Activated CD4-positive, alpha-beta T cell treated with anti-CD3 and anti-CD28 coated beads for 36 hours (primary cell): Measurements from ENCODE around the gene ARID3B. TPM values are rescaled to one million over a fixed set of nuclear protein-coding genes. Genes with fewer than 3 reads are reported as not detected.
"Not testable (repeated sequence)": the region's sequence is repeated elsewhere in the genome, so short reads cannot be mapped to it uniquely, and the experiment has no call there.

Source experiments
- ATAC-seq: fragments of 200-7000 bp; cut with Tn5 transposase; one replicate; pipeline ENCODE4 v1.10.0; 2021; ENCODE audit warnings: mild to moderate bottlenecking, moderate library complexity
- CTCF ChIA-PET: fragments of 350-600 bp; sonication (Branson Sonifier 250); formaldehyde crosslinking; loops from one replicate; lab custom pipeline; 2021; ENCODE audit warnings: antibody characterized with exemption; lab: Charles Lee
- POLR2A ChIA-PET: fragments of 350-600 bp; sonication (Branson Sonifier 250); formaldehyde crosslinking; loops from one replicate; lab custom pipeline; 2021; ENCODE audit warnings: antibody characterized with exemption, inconsistent platforms; lab: Charles Lee
- DNase-seq: peaks from one replicate; pipeline ENCODE4 v3.0.0-alpha.2; 2020
- H3K27ac Mint-ChIP-seq: one replicate; pipeline ENCODE4 v1.8.0; 2021; ENCODE audit warnings: mixed read lengths
- H3K27me3 Mint-ChIP-seq: one replicate; pipeline ENCODE4 v1.8.0; 2021; ENCODE audit warnings: mixed read lengths
- H3K36me3 Mint-ChIP-seq: one replicate; pipeline ENCODE4 v1.8.0; 2021; ENCODE audit warnings: low read depth, mixed read lengths
- H3K4me1 Mint-ChIP-seq: one replicate; pipeline ENCODE4 v1.8.0; 2021; ENCODE audit warnings: mixed read lengths
- H3K4me3 Mint-ChIP-seq: one replicate; pipeline ENCODE4 v1.8.0; 2021; ENCODE audit warnings: mild to moderate bottlenecking, moderate library complexity, mixed read lengths
- H3K9me3 Mint-ChIP-seq: one replicate; pipeline ENCODE4 v1.8.0; 2021; ENCODE audit warnings: low read depth, mixed read lengths
- intact Hi-C, 2 experiments: fragments of 100-400 bp; cut with DNase I in 1 of 2; cut with micrococcal nuclease in 1 of 2; formaldehyde crosslinking; loops; one replicate each; pipeline versions ENCODE4 v1.14.2 to v1.15.1; 2022 to 2024; cut with DNase I, micrococcal nuclease
- total RNA-seq, 2 experiments: library from RNA; stranded (reverse); gene quantifications; one replicate each; pipeline ENCODE4 v1.2.3, GENCODE V29; 2021

ARID3B gene
- total RNA-seq, 2 experiments from 2014 or later: 23.9 to 25.4 TPM

DNA sequence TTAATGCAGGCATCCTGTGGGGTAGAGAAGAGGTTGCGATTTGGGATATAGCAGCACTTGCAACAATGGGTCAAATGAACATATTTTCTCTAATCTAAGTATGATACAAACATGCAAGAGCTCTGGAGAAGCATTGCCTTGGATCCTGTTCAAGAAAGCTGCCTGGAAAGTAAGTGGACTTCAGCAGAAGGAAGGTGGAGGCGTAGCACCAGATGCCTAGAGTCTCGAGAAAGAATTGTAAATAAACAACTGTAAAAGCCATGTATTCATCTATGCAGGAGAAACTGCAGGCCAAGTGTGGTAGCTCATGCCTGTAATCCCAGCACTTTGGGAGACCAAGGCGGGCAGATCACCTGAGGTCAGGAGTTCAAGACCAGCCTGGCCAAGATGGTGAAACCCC, 27.0 kb upstream of the ARID3B start:
- ATAC-seq, H3K9me3 Mint-ChIP-seq, intact Hi-C loops, H3K4me1 Mint-ChIP-seq, H3K27me3 Mint-ChIP-seq, CTCF ChIA-PET, POLR2A ChIA-PET, H3K4me3 Mint-ChIP-seq, H3K27ac Mint-ChIP-seq, H3K36me3 Mint-ChIP-seq, DNase-seq: not testable (repeated sequence)

DNA sequence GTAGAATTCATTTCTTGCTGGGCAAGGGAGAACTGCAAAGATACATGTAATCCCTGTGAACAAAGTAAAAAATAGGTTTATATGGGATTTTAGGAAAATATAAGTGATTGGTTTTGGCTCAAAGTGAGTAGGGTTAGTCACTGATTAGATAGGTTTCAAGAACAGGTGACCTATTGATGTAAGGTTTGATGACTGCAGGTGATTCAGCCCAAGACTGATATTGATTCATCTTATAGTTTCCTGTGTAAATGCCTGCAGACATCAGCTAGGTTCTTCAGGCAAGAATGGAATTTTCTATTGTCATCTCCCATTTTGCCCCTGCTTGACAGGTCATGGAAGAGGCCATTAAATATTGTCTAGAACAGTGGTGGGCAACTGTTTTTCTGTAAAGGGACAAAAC, 23.9 kb upstream of the ARID3B start:
- no peak overlapping the region for H3K27ac Mint-ChIP-seq
- no peak for ATAC-seq
- DNase-seq: no peak
- no peaks in the 10 kb centered on the region for H3K9me3 Mint-ChIP-seq
- H3K4me3 Mint-ChIP-seq: no peak overlapping the region
- no peaks in the 10 kb centered on the region for H3K36me3 Mint-ChIP-seq
- H3K4me1 Mint-ChIP-seq: peaks cover 2% of the 10 kb centered on the region
- ChIA-PET POLR2A (no interaction called here), CTCF (no interaction called here)
- intact Hi-C loops: no loop called here
- H3K27me3 Mint-ChIP-seq: no peaks in the 10 kb centered on the region

DNA sequence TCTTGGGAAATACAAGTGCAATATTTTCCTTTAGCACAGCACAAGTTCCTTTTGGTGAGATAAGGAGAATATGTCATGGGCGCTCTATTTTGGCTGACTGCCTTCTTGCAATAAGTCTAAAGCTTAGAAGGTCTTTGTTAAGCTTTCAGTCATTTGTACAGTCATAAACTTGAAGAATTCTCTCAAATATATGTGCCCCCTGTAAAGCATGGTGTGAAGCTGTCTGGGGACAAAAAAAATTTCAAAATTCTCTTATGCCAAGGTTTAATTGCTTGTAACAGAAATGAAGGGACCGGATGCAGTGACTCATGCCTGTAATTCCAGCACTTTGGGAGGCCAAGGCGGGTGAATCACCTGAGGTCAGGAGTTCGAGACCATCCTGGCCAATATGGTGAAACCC, 21.7 kb upstream of the ARID3B start:
- Mint-ChIP-seq H3K4me1 (peaks cover 2% of the 10 kb centered on the region), H3K9me3 (no peaks in the 10 kb centered on the region), H3K27me3 (no peaks in the 10 kb centered on the region), H3K27ac (no peak overlapping the region), H3K4me3 (no peak overlapping the region), H3K36me3 (no peaks in the 10 kb centered on the region)
- ChIA-PET POLR2A (no interaction called here), CTCF (interaction anchor here (1.1 kb wide), 1 partner anchor 81 kb away, joined by 3 read pairs; no protein-coding TSS in a partner anchor)
- intact Hi-C loops: no loop called here
- ATAC-seq (no peak), DNase-seq (no peak)

DNA sequence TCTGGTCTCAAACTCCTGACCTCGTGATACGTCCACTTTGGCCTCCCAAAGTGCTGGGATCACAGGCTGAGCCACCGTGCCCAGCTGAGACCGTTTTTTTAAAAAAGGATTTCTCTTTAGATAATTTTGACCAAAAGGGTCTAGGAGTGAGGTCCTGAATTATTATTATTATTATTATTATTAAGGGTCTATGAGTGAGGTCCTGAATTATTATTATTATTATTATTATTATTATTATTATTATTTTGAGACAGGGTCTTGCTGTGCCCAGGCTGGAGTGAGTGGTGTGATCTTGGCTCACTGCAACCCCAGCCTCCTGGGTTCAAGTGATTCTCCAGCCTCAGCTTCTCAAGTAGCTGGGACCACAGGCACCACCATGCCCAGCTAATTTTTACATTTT, 20.6 kb upstream of the ARID3B start:
- ChIA-PET CTCF (interaction anchor here (0.8 kb wide), 1 partner anchor 145 kb away, joined by 3 read pairs; no protein-coding TSS in a partner anchor), POLR2A (interaction anchor here (0.6 kb wide), 1 partner anchor 39 kb away, joined by 3 read pairs; no protein-coding TSS in a partner anchor)
- intact Hi-C loops: no loop called here
- no peaks in the 10 kb centered on the region for H3K27me3 Mint-ChIP-seq
- no peaks in the 10 kb centered on the region for H3K9me3 Mint-ChIP-seq
- DNase-seq (no peak), ATAC-seq (no peak)
- peaks cover 2% of the 10 kb centered on the region for H3K4me1 Mint-ChIP-seq
- no peak overlapping the region for H3K27ac Mint-ChIP-seq
- no peak overlapping the region for H3K4me3 Mint-ChIP-seq
- H3K36me3 Mint-ChIP-seq: no peaks in the 10 kb centered on the region

DNA sequence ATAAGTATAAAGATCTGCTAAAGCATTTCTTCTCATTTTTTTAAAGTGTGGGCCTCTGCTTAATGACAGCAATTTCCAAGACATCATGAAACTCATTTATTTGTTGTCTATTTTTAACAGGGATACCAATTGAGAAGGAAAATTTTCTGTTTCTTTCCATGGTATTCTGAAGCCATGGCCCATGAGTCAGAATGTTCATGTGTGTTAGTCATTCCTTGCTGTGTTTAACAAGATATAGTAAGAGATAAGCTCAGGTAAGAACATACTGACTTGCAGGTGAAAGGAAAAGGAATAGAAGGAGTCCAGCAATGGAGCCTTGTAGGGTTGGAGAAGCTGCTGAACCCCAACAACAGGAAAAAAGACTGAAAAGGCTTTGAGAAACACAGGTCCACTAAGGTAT, 17.0 kb upstream of the ARID3B start:
- no peak overlapping the region for H3K27ac Mint-ChIP-seq
- H3K9me3 Mint-ChIP-seq: no peaks in the 10 kb centered on the region
- ATAC-seq: no peak
- no peaks in the 10 kb centered on the region for H3K36me3 Mint-ChIP-seq
- H3K4me1 Mint-ChIP-seq: peaks cover 2% of the 10 kb centered on the region
- no peak for DNase-seq
- H3K4me3 Mint-ChIP-seq: no peak overlapping the region
- H3K27me3 Mint-ChIP-seq: no peaks in the 10 kb centered on the region
- ChIA-PET POLR2A (no interaction called here), CTCF (no interaction called here)
- intact Hi-C loops: no loop called here

DNA sequence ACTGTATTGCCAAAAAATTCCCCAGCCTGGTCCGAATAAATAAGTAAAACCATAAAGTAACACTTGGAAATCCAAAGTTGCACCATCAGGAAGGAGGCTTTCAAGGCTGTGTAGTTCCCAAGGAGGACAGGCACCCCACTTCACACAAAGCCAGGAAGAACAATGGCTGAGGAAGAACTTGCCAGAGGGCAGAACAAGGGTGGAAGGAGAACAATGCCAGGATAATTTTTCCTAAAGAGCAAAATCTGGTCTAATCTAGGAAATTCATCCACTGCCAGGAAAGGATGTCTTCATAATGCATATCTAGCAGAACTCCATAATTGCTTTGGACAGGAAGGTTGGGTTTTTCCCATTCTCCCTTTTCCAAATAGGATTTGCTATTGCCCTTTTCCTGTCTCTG, 15.7 kb upstream of the ARID3B start:
- Mint-ChIP-seq H3K9me3 (no peaks in the 10 kb centered on the region), H3K4me3 (no peak overlapping the region), H3K27ac (no peak overlapping the region), H3K36me3 (no peaks in the 10 kb centered on the region), H3K27me3 (no peaks in the 10 kb centered on the region), H3K4me1 (peaks cover 2% of the 10 kb centered on the region)
- ChIA-PET POLR2A (no interaction called here), CTCF (no interaction called here)
- ATAC-seq: no peak
- no peak for DNase-seq
- intact Hi-C loops: no loop called here

DNA sequence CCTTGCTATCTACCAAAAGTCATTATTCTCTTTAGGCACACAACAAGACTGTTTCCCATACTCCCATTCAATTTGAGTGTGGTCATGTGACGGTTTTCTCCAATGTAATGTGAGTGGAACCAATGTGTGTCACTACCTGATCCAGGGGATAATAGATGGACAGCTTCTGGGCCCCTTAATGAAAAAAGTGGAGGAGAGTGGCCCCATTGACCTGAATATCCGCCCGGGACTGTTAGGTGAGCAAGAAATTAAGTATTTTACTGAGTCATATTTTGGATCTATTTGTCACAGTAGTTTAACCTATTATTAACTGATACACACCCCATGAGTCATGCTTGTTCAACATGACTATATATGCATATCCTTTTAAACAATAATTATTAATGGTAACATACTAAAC, 15.1 kb upstream of the ARID3B start:
- DNase-seq (no peak), ATAC-seq (no peak)
- CTCF ChIA-PET: interaction anchor here (0.7 kb wide), 1 partner anchor 237 kb away, joined by 3 read pairs; no protein-coding TSS in a partner anchor
- Mint-ChIP-seq H3K27me3 (no peaks in the 10 kb centered on the region), H3K4me1 (peaks cover 2% of the 10 kb centered on the region), H3K9me3 (no peaks in the 10 kb centered on the region), H3K4me3 (no peak overlapping the region), H3K36me3 (no peaks in the 10 kb centered on the region), H3K27ac (no peak overlapping the region)
- intact Hi-C loops: no loop called here
- POLR2A ChIA-PET: no interaction called here

DNA sequence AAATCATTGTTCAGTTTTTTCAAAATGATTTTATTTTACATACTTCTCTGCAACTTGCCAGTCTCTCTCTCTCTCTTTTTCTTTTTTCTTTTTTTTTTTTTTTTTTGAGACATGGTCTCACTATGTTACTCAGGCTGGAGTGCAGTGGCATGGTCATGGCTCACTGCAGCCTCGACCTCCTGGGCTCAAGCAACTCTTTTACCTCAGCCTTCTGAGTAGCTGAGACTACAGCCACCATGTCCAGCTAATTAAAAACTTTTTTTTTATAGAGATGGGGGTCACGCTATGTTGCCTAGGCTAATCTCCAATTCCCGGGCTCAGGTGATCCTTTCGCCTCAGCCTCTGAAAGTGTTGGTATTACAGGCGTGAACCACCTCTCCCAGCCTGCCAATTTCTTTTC, 12.1 kb upstream of the ARID3B start:
- intact Hi-C loops: no loop called here
- no peak for DNase-seq
- Mint-ChIP-seq H3K4me3 (no peak overlapping the region), H3K27me3 (no peaks in the 10 kb centered on the region), H3K9me3 (no peaks in the 10 kb centered on the region), H3K4me1 (peaks cover 2% of the 10 kb centered on the region), H3K27ac (no peak overlapping the region), H3K36me3 (no peaks in the 10 kb centered on the region)
- ATAC-seq: no peak
- ChIA-PET POLR2A (no interaction called here), CTCF (no interaction called here)

DNA sequence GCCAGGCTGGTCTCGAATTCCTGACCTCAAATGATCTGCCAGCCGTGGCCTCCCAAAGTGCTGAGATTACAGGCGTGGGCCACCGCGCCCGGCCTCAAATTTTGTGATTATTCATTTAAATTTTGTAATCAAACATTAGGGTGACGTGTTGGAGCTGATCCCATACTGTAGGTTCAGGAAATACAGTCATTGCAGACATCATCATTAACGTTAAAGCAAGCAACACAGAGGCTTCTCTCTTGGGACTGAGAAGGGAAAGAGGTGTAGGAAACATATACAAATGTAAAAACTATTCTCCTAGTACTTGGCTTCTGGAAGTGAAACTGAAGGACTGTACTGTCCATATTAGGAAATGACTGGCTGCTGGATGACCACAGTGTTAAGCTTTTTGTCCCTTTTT, 11.1 kb upstream of the ARID3B start:
- Mint-ChIP-seq H3K36me3 (no peaks in the 10 kb centered on the region), H3K9me3 (no peaks in the 10 kb centered on the region), H3K27me3 (no peaks in the 10 kb centered on the region), H3K4me1 (no peaks in the 10 kb centered on the region), H3K4me3 (no peak overlapping the region), H3K27ac (no peak overlapping the region)
- no peak for ATAC-seq
- DNase-seq: no peak
- intact Hi-C loops: no loop called here
- CTCF ChIA-PET: interaction anchor here (0.8 to 1.0 kb wide), 2 partner anchors 16 to 21 kb away, joined by 3 read pairs; no protein-coding TSS in a partner anchor
- POLR2A ChIA-PET: no interaction called here

DNA sequence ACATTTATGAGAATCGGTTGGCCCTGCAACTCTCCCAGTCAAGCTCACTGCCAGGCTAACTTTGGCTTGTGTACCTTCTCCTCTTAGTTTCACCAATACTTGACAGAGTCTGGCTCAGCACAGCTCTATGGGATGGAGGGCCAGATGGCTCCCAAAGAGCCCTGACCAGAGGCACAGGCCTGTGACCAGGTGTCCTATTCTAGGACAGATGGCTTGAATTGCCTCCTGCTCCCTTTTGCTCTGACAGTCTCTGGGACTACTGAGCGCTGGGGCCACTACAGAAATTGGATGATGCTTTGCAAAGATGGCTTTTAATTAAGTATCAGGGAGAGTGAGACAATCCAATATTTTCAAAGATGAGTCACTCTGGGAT, 10.3 kb upstream of the ARID3B start:
- intact Hi-C loops: no loop called here
- no peaks in the 10 kb centered on the region for H3K27me3 Mint-ChIP-seq
- no peak overlapping the region for H3K4me3 Mint-ChIP-seq
- no peak for DNase-seq
- ChIA-PET CTCF (interaction anchor here (0.8 kb wide), 1 partner anchor 20 kb away, joined by 3 read pairs; no protein-coding TSS in a partner anchor), POLR2A (no interaction called here)
- no peaks in the 10 kb centered on the region for H3K36me3 Mint-ChIP-seq
- H3K4me1 Mint-ChIP-seq: no peaks in the 10 kb centered on the region
- H3K27ac Mint-ChIP-seq: no peak overlapping the region
- no peaks in the 10 kb centered on the region for H3K9me3 Mint-ChIP-seq
- ATAC-seq: no peak

DNA sequence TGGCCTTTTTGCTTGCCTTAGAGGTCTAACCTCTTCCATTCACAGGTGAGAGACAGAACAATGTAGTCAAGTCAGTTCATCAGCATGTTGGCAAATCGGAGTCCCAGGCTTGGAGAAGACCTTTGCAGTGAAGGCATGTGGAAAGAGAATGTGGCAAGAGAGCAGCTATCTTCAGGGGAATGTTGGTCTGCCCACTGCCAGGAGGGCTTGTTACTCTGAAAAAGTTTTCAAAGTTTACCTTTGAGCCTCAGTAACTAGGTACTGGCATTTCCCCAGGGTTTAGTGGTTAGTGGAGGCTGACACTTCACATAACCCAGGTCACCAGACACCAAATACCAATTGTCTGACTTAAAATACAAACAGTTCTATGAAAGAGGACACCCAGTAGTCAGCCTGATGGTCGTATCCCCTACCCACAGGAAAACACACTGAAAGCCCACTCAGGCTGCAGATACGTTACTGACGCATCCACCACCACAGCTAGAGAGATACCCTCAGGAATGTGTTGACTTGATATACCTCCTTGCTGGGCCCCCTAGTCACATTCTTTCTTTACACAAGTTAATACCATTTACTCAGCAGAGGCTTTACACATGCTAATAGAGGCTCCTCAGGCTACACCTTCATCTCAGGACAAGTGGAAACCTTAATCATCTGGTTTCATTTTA, 9.7 kb upstream of the ARID3B start:
- CTCF ChIA-PET: no interaction called here

DNA sequence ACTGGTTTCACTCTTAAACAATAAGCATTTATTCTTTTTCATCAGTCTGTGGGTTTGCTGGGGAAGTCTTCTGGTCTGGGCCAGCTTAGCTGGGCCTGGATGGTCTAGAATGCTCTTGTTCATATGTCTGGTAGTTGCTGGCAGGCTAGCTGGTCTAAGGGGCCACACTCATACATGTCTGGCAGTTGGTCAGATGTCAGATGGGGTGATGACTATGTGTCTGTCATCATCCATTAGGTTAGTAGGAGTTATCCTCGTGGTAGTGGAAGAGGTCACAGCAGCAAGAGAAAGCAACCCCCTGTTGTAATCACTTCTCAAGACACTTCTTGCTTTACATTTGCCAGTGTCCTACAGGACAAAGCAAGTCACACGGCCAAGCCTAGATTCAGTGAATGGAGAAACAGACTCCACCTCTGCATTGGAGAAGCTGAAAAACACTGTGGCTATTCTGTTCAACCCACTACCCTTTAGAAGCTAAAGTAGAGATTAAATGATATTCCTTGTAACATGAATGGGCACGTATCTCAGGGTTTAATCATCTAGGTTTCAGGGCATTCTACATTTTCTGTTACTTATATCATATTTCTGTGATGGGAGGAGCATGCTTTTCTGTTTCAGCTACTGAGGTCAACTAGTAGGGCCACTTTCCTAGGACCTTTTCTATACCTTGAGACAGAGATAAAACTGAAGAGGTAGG, 5.5 kb upstream of the ARID3B start:
- ChIA-PET POLR2A (no interaction called here), CTCF (interaction anchor here (0.6 kb wide), 2 partner anchors 105 to 275 kb away, joined by 3 read pairs; no protein-coding TSS in a partner anchor)
- ATAC-seq: no peak
- Mint-ChIP-seq H3K27me3 (no peaks in the 10 kb centered on the region), H3K4me1 (peaks cover 5% of the 10 kb centered on the region), H3K36me3 (peaks cover 3% of the 10 kb centered on the region), H3K9me3 (no peaks in the 10 kb centered on the region), H3K4me3 (no peak overlapping the region), H3K27ac (no peak overlapping the region)
- DNase-seq: no peak
- intact Hi-C loops: no loop called here

More for the DNA sequence above, 9.7 kb upstream of the ARID3B start:
- DNase-seq (no peak), ATAC-seq (no peak)
- H3K4me1 Mint-ChIP-seq: no peaks in the 10 kb centered on the region
- H3K36me3 Mint-ChIP-seq: no peaks in the 10 kb centered on the region
- POLR2A ChIA-PET: no interaction called here
- intact Hi-C loops: no loop called here
- no peaks in the 10 kb centered on the region for H3K9me3 Mint-ChIP-seq
- no peak overlapping the region for H3K27ac Mint-ChIP-seq
- H3K4me3 Mint-ChIP-seq: no peak overlapping the region
- H3K27me3 Mint-ChIP-seq: no peaks in the 10 kb centered on the region
